Astrocyte of the cerebellum (primary cell): Measurements from ENCODE around the gene PLPPR3.

Source experiments
- DNase-seq: peaks from one replicate; pipeline ENCODE4 v3.0.0-alpha.2; 2011; ENCODE audit warnings: low read depth
- H3K4me3 ChIP-seq: 2 replicates; pipeline ENCODE4 v1.5.1; 2011; ENCODE audit warnings: mild to moderate bottlenecking, low read depth, low read length, moderate library complexity
- in situ Hi-C: cut with HindIII; loops from 2 replicates; pipeline ENCODE4 v1.10.0; 2017; ENCODE audit warnings: low sequenced_read_pairs
- TF ChIP-seq, protein P1 (sequence below): IDR thresholded peaks from 2 replicates; pipeline ENCODE4 v1.5.1; 2012; ENCODE audit warnings: low read length, low read depth, moderate library complexity, mild to moderate bottlenecking; ENCODE audit errors: missing control alignments

PLPPR3 gene

DNA sequence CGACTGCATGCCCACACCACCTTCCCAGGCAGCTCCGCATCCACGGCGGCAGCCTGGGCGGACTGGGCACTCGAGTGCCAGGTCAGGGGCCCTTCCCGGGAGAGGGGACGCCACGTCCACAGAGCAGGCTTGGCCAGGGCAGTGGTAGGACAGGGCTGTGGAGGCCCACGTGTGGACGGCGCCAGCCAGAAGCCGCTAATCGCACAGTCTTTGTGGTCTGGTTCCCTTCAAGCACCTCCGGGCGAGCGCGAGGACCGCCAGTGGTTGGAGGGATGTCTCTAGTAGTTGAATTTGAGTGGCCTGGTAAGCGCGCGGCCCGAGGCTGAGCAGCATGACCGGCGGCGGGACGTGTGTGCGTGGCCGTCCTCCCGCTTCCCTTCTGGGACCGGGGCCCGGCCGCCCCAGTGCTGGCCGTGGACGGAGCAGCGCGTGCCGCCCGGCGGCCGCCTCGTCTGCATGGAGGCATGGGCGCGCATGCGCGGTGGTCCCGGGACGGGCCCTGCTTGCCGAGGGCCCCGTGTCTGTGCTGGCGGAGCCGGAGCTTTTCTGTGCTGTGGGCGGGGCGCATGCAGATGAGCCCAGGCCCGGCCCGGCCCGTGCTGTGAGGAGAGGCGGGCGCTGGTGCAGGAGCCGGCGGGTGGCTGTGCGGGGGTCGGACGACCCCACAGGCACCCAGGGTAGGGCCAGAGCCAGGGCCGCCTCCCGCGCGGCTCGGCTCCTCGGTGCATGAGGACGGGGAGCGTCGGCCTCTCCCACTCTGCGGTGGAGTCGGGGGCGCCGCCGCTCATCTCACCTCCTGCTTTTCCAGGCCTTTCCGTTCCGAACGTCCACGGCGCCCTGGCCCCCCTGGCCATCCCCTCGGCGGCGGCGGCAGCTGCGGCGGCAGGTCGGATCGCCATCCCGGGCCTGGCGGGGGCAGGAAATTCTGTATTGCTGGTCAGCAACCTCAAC lies 15.9 kb downstream of the PLPPR3 start:
- TF ChIP-seq, protein P1, sequence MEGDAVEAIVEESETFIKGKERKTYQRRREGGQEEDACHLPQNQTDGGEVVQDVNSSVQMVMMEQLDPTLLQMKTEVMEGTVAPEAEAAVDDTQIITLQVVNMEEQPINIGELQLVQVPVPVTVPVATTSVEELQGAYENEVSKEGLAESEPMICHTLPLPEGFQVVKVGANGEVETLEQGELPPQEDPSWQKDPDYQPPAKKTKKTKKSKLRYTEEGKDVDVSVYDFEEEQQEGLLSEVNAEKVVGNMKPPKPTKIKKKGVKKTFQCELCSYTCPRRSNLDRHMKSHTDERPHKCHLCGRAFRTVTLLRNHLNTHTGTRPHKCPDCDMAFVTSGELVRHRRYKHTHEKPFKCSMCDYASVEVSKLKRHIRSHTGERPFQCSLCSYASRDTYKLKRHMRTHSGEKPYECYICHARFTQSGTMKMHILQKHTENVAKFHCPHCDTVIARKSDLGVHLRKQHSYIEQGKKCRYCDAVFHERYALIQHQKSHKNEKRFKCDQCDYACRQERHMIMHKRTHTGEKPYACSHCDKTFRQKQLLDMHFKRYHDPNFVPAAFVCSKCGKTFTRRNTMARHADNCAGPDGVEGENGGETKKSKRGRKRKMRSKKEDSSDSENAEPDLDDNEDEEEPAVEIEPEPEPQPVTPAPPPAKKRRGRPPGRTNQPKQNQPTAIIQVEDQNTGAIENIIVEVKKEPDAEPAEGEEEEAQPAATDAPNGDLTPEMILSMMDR = no peak
- H3K4me3 ChIP-seq = no peak overlapping the region
- in situ Hi-C loops = no loop called here
- no peak for DNase-seq

DNA sequence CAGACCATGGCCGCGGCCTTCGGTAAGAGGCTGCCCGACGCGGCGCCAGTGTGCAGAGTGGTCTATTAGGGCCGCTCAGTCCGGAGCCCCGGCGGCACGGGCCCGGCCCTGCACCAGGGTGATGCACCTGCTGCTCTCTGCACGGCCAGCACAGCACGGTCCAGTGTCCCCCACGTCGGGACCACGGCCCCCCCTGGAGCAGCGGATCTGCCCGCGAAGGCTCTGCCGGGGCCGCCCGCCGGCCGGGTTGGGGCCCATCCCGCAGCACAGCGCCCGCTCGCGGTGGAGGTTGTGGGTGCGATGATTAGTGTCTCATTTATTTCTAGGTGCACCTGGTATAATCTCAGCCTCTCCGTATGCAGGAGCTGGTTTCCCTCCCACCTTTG lies 16.6 kb downstream of the PLPPR3 start:
- TF ChIP-seq, protein P1 = no peak
- in situ Hi-C loops = no loop called here
- H3K4me3 ChIP-seq = no peak overlapping the region
- no peak for DNase-seq

DNA sequence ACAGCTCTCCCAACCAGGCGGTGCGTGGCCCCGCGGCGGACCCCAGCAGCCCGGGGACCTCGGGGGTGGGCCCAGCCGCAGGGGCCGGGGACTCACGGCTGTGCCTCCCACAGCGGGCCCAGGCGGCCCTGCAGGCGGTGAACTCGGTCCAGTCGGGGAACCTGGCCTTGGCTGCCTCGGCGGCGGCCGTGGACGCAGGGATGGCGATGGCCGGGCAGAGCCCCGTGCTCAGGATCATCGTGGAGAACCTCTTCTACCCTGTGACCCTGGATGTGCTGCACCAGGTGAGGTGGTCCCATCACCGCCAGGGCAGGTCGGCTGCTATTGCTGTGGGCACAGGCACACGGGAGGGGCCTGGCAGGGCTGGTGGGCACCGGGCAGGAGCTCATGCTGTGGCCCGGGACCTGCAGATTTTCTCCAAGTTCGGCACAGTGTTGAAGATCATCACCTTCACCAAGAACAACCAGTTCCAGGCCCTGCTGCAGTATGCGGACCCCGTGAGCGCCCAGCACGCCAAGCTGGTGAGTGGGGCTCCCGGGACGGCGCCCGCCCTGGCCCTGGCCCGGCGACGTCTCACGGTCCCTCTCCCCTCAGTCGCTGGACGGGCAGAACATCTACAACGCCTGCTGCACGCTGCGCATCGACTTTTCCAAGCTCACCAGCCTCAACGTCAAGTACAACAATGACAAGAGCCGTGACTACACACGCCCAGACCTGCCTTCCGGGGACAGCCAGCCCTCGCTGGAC lies 17.2 kb downstream of the PLPPR3 start:
- DNase-seq = no peak

DNA sequence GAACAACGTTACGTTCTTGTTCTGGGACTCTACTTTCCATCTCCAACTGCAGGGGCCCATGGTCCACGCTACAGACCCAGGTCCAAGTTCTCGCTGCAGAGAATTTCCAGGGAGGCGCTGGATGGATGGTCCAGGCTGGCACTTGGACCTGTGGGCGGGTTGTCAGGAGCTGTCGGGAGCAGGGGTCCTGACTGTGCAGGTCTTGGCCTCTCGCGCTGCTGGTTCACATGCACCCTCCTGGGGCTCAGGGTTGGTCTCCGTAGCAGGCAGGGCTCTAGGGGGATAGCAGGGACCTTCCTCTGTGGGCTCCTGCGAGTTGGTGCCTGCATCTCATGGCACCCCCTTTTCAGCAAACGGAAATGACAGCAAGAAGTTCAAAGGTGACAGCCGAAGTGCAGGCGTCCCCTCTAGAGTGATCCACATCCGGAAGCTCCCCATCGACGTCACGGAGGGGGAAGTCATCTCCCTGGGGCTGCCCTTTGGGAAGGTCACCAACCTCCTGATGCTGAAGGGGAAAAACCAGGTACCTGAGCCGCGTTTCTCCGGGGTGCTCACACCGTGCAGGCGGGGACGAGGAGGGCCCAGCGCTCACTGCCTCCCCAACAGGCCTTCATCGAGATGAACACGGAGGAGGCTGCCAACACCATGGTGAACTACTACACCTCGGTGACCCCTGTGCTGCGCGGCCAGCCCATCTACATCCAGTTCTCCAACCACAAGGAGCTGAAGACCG lies 17.9 kb downstream of the PLPPR3 start:
- in situ Hi-C loops = no loop called here
- H3K4me3 ChIP-seq = no peak overlapping the region
- no peak for DNase-seq

More for the DNA sequence above, 17.2 kb downstream of the PLPPR3 start:
- H3K4me3 ChIP-seq = no peak overlapping the region
- TF ChIP-seq, protein P1 = no peak
- in situ Hi-C loops = no loop called here

DNA sequence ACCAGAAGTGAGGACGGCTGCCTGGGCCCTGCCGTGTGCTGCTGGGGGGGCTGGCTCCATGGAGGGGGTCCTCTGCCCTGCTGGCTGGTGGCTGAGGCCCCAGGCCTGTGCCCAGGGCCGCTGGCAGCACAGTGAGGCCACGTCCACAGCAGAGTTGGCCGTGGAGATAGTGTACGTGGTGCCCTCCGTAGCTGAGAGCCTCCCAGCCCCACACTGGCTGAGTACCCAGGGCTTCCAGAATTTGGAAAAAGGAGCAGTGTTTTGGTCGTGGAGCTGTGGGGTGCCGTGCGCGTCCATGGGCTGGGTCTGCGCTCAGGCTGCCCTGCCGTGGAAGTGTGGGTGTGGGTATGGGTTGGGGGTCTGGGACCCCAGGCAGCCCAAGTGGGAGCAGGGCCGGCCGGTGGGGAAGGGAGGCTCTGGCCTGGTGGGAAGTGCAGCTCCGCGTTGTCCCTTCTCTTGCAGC lies 18.6 kb downstream of the PLPPR3 start:
- peak overlapping the region; percentile 73 for H3K4me3 ChIP-seq

More for the DNA sequence above, 17.9 kb downstream of the PLPPR3 start:
- TF ChIP-seq, protein P1 = no peak

More for the DNA sequence above, 18.6 kb downstream of the PLPPR3 start:
- TF ChIP-seq, protein P1 = no peak
- no peak for DNase-seq
- in situ Hi-C loops = no loop called here
